D721Med (cell line): ENCODE measurements around the gene DENR.

Experiments
- DNase-seq: peaks from one replicate; pipeline ENCODE4 v3.0.0; 2011; ENCODE audit warnings: low spot score; ENCODE audit not compliant: insufficient read length
- FAIRE-seq: peaks from 2 replicates; lab custom pipeline; 2011; peaks lifted over from hg19 to GRCh38; lab: Jason Lieb, UNC
- CTCF ChIP-seq: IDR thresholded peaks from 2 replicates; pipeline ENCODE4 v1.5.1; 2012; ENCODE audit warnings: mild to moderate bottlenecking, control low read depth; ENCODE audit not compliant: insufficient read depth; ENCODE audit errors: missing control alignments

Gene DENR

GRCh38 chr12:122813310-122813713, 60.7 kb downstream of the DENR start:
- no peak for TF ChIP-seq CTCF
- no peak for FAIRE-seq
- no peak for DNase-seq

DNA sequence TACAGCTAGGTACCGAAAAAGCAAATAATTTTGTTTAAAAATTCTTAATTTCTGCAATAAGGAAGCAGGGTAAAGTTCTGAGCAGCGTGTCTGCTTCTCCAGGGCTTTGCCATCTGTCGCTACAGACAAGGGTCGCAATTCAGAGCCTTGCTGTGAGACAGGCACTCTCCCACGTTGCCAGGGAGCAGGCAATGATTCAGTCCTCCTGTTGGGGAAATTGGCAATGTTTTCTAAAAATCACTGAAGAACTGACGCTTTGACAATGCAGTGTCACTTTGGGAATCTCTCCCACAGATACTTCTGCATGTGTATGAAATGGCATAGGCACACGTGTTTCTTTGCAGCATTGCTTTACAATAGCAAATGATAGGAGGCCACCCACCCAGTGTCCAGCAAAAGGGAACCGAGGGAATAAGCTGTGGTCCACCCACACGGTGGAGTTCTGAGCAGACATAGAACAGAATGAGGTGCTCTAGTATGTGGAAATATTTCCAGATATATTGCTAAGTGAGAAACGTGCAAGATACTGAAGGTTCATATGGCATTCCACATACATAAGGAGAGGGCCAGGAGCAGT, 66.7 kb downstream of the DENR start:
- TF ChIP-seq CTCF: no peak
- FAIRE-seq (no peak), DNase-seq (no peak)

GRCh38 chr12:122820138-122820537, 67.5 kb downstream of the DENR start:
- no peak for FAIRE-seq
- TF ChIP-seq CTCF: no peak

More at GRCh38 chr12:122820138-122820537, 67.5 kb downstream of the DENR start:
- no peak for DNase-seq
